GM23338 (cell line): Measurements from ENCODE around the gene VEPH1. TPM values are rescaled to one million over a fixed set of nuclear protein-coding genes. Genes with fewer than 3 reads are reported as not detected.

ENCODE experiments used
- ATAC-seq: fragments of 200-7000 bp; cut with Tn5 transposase; 3 replicates; pipeline ENCODE4 v1.9.1; 2020
- DNase-seq: peaks from one replicate; pipeline ENCODE4 v3.0.0-alpha.2; 2015; ENCODE audit warnings: low spot score
- H2AFZ ChIP-seq: fragments of 200-600 bp; sonication (generic); 2 replicates; pipeline ENCODE4 v1.8.0; 2016; ENCODE audit warnings: antibody characterized with exemption, mild to moderate bottlenecking, moderate library complexity
- H3F3A ChIP-seq: fragments of 200-600 bp; sonication (generic); replicated peaks from 2 replicates; pipeline ENCODE4 v1.8.0; 2017; ENCODE audit warnings: antibody characterized with exemption, mixed run types, low read depth
- H3K27ac ChIP-seq: fragments of 200-600 bp; sonication (generic); 2 replicates; pipeline ENCODE4 v1.6.1; 2016; ENCODE audit warnings: low read depth
- H3K27me3 ChIP-seq: fragments of 200-600 bp; sonication (generic); 2 replicates; pipeline ENCODE4 v1.8.0; 2016; ENCODE audit warnings: mild to moderate bottlenecking, mixed run types, moderate library complexity; ENCODE audit not compliant: insufficient read depth
- H3K36me3 ChIP-seq: fragments of 200-600 bp; sonication (generic); 2 replicates; pipeline ENCODE4 v1.8.0; 2016; ENCODE audit warnings: mild to moderate bottlenecking; ENCODE audit not compliant: insufficient read depth
- H3K4me1 ChIP-seq: fragments of 200-600 bp; sonication (generic); 2 replicates; pipeline ENCODE4 v1.8.0; 2016; ENCODE audit warnings: mild to moderate bottlenecking, moderate library complexity; ENCODE audit not compliant: insufficient read depth
- H3K4me2 ChIP-seq: fragments of 200-600 bp; sonication (generic); 2 replicates; pipeline ENCODE4 v1.7.1; 2017; ENCODE audit warnings: mixed run types
- H3K4me3 ChIP-seq: fragments of 200-600 bp; sonication (generic); 2 replicates; pipeline ENCODE4 v1.6.1; 2016; ENCODE audit warnings: mixed run types
- H3K79me2 ChIP-seq: fragments of 200-600 bp; sonication (generic); replicated peaks from 2 replicates; pipeline ENCODE4 v1.8.0; 2017; ENCODE audit warnings: mild to moderate bottlenecking; ENCODE audit not compliant: insufficient read depth
- H3K9me2 ChIP-seq: fragments of 200-600 bp; sonication (generic); 2 replicates; pipeline ENCODE4 v1.8.0; 2017; ENCODE audit not compliant: insufficient read depth
- H4K20me1 ChIP-seq: fragments of 200-600 bp; sonication (generic); replicated peaks from 2 replicates; pipeline ENCODE4 v1.8.0; 2017; ENCODE audit warnings: mild to moderate bottlenecking; ENCODE audit not compliant: insufficient read depth
- H3K27ac Mint-ChIP-seq: 2 replicates; pipeline ENCODE4 v1.8.0; 2020; ENCODE audit warnings: inconsistent platforms, mild to moderate bottlenecking, moderate library complexity, mixed read lengths
- H3K27me3 Mint-ChIP-seq: 3 replicates; pipeline ENCODE4 v1.8.0; 2022; ENCODE audit warnings: low read depth, mild to moderate bottlenecking, moderate library complexity, mixed read lengths, inconsistent platforms; ENCODE audit not compliant: insufficient read depth, poor library complexity
- H3K36me3 Mint-ChIP-seq: 3 replicates; pipeline ENCODE4 v1.8.0; 2021; ENCODE audit warnings: low read depth, mild to moderate bottlenecking, inconsistent platforms, moderate library complexity, mixed read lengths
- H3K4me1 Mint-ChIP-seq: 3 replicates; pipeline ENCODE4 v1.8.0; 2020; ENCODE audit warnings: mild to moderate bottlenecking, inconsistent platforms, mixed read lengths
- H3K4me3 Mint-ChIP-seq: 3 replicates; pipeline ENCODE4 v1.8.0; 2021; ENCODE audit warnings: moderate library complexity, mild to moderate bottlenecking, inconsistent platforms, mixed read lengths
- H3K9me3 Mint-ChIP-seq: 3 replicates; pipeline ENCODE4 v1.8.0; 2020; ENCODE audit warnings: moderate library complexity, mild to moderate bottlenecking, inconsistent platforms, mixed read lengths
- CREB1 ChIP-seq: fragments of 250-450 bp; sonication (Bioruptor Pico); IDR thresholded peaks from 2 replicates; pipeline ENCODE4 v1.5.0; 2020; ENCODE audit warnings: low read depth, mild to moderate bottlenecking, moderate library complexity
- CTCF ChIP-seq, 2 experiments: fragments of 200-600 bp in 1 of 2; sonication (generic) in 1 of 2; conservative IDR thresholded peaks; 2 replicates each; pipeline versions ENCODE4 v1.5.1 to v1.6.1; 2016 to 2017; ENCODE audit warnings: antibody characterized with exemption in 2 of 2, low read depth in 2 of 2, mild to moderate bottlenecking in 2 of 2, moderate library complexity in 1 of 2
- EZH2 ChIP-seq: fragments of 200-600 bp; sonication (generic); IDR thresholded peaks from one replicate; pipeline ENCODE4 v1.8.0; 2017; ENCODE audit warnings: antibody characterized with exemption, mild to moderate bottlenecking, low read depth; ENCODE audit not compliant: unreplicated experiment
- EZH2phosphoT487 ChIP-seq: fragments of 200-600 bp; sonication (generic); IDR thresholded peaks from one replicate; pipeline ENCODE4 v1.8.1; 2018; ENCODE audit warnings: antibody characterized with exemption; ENCODE audit not compliant: unreplicated experiment
- JUNB ChIP-seq: IDR thresholded peaks from one replicate; pipeline ENCODE4 v1.6.1; 2016; ENCODE audit warnings: antibody characterized with exemption; ENCODE audit not compliant: unreplicated experiment
- NANOG ChIP-seq: IDR thresholded peaks from 2 replicates; pipeline ENCODE4 v1.6.1; 2016; ENCODE audit warnings: antibody characterized with exemption, borderline replicate concordance
- POLR2AphosphoS5 ChIP-seq: IDR thresholded peaks from 2 replicates; pipeline ENCODE4 v1.6.1; 2016; ENCODE audit warnings: antibody characterized with exemption, low read depth
- REST ChIP-seq: IDR thresholded peaks from one replicate; pipeline ENCODE4 v1.6.1; 2018; ENCODE audit warnings: antibody characterized with exemption; ENCODE audit not compliant: unreplicated experiment
- STAT1 ChIP-seq: IDR thresholded peaks from one replicate; pipeline ENCODE4 v1.6.1; 2016; ENCODE audit warnings: antibody characterized with exemption; ENCODE audit not compliant: unreplicated experiment
- ZNF114 ChIP-seq: fragments of 250-450 bp; sonication (Bioruptor Pico); IDR thresholded peaks from 2 replicates; pipeline ENCODE4 v1.5.0; 2020; ENCODE audit warnings: mild to moderate bottlenecking, moderate library complexity
- ZNF462 ChIP-seq: fragments of 250-450 bp; sonication (Bioruptor Pico); IDR thresholded peaks from 2 replicates; pipeline ENCODE4 v1.5.0; 2020; ENCODE audit warnings: mild to moderate bottlenecking, moderate library complexity
- polyA plus RNA-seq: library from polyadenylated mRNA; unstranded; fragments of >200 nt; fragmentation: Nextera tagmentation; extraction: Ambion mirVana; gene quantifications from 2 replicates; pipeline ENCODE4 v1.2.1, GENCODE V29; 2016
- total RNA-seq: library from RNA; depleted of rRNA; stranded (reverse); fragments of >200 nt; shearing (Covaris generic); gene quantifications from 2 replicates; pipeline ENCODE4 v1.2.3, GENCODE V29; 2014

The VEPH1 gene
- total and polyA plus RNA-seq, 2 experiments from 2014 or later = 15.4 to 33.8 TPM

GRCh38 chr3:157259825-157260224 is 243.4 kb downstream of the VEPH1 start (continued):
- no peak for TF ChIP-seq REST
- no peak for TF ChIP-seq ZNF114 (CRISPR knock-in tag)
- no peak for TF ChIP-seq CREB1 (CRISPR knock-in tag)
- TF ChIP-seq EZH2phosphoT487 = no peak
- TF ChIP-seq POLR2AphosphoS5 = no peak
- no peak for TF ChIP-seq JUNB
- no peak for TF ChIP-seq STAT1
- no peak for TF ChIP-seq EZH2
- TF ChIP-seq NANOG = no peak

- Mint-ChIP-seq H3K27me3 (peaks cover 3% of the 10 kb centered on the region), H3K4me3 (no peak overlapping the region), H3K27ac (peak overlapping the region; percentile 49; the same call in 1 of the 2 replicates), H3K4me1 (peaks cover 38% of the 10 kb centered on the region), H3K36me3 (no peaks in the 10 kb centered on the region), H3K9me3 (no peaks in the 10 kb centered on the region)
- Histone ChIP-seq H3K4me2 (no peak overlapping the region), H3F3A (no peaks in the 10 kb centered on the region), H3K27me3 (no peaks in the 10 kb centered on the region), H3K9me2 (peaks cover 3% of the 10 kb centered on the region; the same call in 1 of the 2 replicates), H2AFZ (0 out of 2 replicates have a peak overlapping the region, but pooled peaks have one; percentile 33), H3K4me3 (no peak overlapping the region), H3K27ac (no peak overlapping the region), H3K36me3 (no peaks in the 10 kb centered on the region), H4K20me1 (no peaks in the 10 kb centered on the region), H3K4me1 (peaks cover 25% of the 10 kb centered on the region; the same call in 1 of the 2 replicates), H3K79me2 (no peaks in the 10 kb centered on the region)
- ATAC-seq = no peak
- no peak for DNase-seq
- TF ChIP-seq ZNF114 (CRISPR knock-in tag) (no peak), CTCF (conservative IDR thresholded peaks at IDR 0.05; ENCODE audit: low read depth in 2 of 2) (no peak), ZNF462 (no peak)
Measured at GRCh38 chr3:157257101-157257500, 246.1 kb downstream of the VEPH1 start.
